K562 treated with DMSO at 1 percent for 12 hours (cell line): ENCODE data around the gene ETNK2. TPM values are rescaled to one million over a fixed set of nuclear protein-coding genes. Genes with fewer than 3 reads are reported as not detected.

ENCODE experiments used
- total RNA-seq: library from RNA; unstranded; fragments of 300-600 nt; gene quantifications from 2 replicates; pipeline ENCODE4 v1.2.3, GENCODE V29; 2022; ENCODE audit not compliant: insufficient read depth

The ETNK2 gene
- not detected in 2 replicates for total RNA-seq

GRCh38 chr1:204151552-204152309, at the start of gene ETNK2:
Gene ETNK2, minus strand, starts transcription at chr1:204152044. Its CDS starts 192 bp downstream, at chr1:204151852.

GRCh38 chr1:204196068-204196795, 44.4 kb upstream of the ETNK2 start, which contains the start of gene KISS1:
Gene KISS1, minus strand, starts transcription at chr1:204196491. Its CDS starts 3,615 bp downstream, at chr1:204192876.

GRCh38 chr1:204166219-204166618, 14.4 kb upstream of the ETNK2 start, which contains the start of gene REN:
Gene REN, minus strand, starts transcription at chr1:204166337. Its CDS starts 44 bp downstream, at chr1:204166293.

Other genes with a start within 250 kb of the ETNK2 start
- gene SOX13, start 78.9 kb downstream of the ETNK2 start, total RNA-seq = 0.56 TPM in 1 of 2 replicates, not detected in the other
- not detected in 2 replicates for gene REN, start 14.3 kb upstream of the ETNK2 start, total RNA-seq
- not detected in 2 replicates for gene KISS1, start 44.4 kb upstream of the ETNK2 start, total RNA-seq
- gene GOLT1A, start 61.9 kb upstream of the ETNK2 start, total RNA-seq = not detected in 2 replicates
- 0.24 and 0.58 TPM in 2 replicates for gene PLEKHA6, start 207.9 kb upstream of the ETNK2 start, total RNA-seq